GM19463 (cell line): ENCODE measurements around the gene SRSF5.

Experiments used
- ATAC-seq: cut with Tn5 transposase; IDR thresholded peaks from one replicate; pipeline ENCODE4 v1.9.1; 2021; ENCODE audit warnings: mild to moderate bottlenecking, moderate library complexity; ENCODE audit not compliant: unreplicated experiment

Gene SRSF5

GRCh38 chr14:69769623-69770022 is 2.7 kb downstream of the SRSF5 start:
- ATAC-seq = no peak

DNA sequence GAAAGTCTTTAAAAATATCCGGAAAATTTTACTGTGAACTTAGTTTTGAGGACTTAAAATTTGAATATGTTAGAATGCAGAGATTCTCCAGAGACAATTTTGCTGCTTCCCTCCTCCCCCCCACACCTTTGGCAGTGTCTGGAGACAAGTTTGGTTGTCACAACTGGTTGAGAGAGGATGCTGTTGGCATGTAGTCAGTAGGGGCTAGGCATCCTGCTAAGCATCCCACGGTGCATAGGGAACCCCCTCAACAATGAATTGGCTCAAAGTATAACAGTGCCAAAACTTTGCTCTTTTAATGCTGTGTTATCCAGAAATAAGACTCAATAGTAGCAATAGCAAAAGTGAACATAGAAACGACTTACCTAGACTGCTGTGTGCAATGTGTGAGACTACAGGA is 3.6 kb downstream of the SRSF5 start:
- ATAC-seq = no peak

DNA sequence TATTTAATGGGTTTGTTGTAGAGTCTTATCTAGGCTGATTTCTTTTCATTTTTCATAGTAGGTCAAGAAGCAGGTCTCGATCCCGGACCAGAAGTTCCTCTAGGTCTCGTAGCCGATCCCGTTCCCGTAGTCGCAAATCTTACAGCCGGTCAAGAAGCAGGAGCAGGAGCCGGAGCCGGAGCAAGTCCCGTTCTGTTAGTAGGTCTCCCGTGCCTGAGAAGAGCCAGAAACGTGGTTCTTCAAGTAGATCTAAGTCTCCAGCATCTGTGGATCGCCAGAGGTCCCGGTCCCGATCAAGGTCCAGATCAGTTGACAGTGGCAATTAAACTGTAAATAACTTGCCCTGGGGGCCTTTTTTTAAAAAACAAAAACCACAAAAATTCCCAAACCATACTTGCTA is 4.2 kb downstream of the SRSF5 start:
- ATAC-seq = no peak

DNA sequence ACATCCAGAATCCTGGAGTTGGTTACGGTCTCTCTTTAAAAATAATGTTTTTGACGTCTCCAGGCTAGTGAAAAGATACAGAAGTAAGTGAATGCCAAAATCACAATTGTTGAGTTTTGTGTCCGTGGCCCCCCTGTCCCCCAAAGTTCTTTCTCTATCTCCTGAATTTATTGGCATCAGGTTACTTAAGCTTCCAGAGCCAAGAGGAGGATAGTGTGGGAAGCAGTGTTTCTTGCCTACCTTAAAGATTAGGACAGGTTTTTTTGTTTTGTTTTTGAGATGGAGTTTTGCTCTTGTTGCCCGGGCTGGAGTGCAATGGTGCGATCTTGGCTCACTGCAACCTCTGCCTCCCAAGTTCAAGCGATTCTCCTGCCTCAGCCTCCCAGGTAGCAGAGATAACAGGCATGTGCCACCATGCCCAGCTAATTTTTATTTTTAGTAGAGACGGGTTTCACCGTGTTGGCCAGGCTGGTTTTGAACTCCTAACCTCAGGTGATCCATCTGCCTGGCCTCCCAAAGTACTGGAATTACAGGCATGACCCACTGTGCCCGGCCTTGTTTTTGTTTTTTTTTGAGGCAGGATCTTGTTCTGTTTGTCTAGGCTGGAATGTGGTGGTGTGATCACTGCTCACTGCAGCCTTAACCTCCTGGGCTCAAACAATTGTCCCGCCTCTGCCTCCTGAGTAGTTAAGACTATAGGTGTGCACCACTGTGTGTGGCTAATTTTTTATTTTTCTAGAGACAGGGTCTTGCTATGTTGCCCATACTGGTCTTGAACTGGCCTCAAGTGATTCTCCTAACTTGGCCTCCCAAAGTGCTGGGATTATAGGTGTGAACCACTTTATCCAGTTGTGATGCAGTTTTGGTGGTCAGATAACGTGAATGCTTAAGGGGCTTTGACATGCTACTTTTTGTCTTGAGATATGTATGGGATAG is 5.4 kb downstream of the SRSF5 start:
- no peak for ATAC-seq

DNA sequence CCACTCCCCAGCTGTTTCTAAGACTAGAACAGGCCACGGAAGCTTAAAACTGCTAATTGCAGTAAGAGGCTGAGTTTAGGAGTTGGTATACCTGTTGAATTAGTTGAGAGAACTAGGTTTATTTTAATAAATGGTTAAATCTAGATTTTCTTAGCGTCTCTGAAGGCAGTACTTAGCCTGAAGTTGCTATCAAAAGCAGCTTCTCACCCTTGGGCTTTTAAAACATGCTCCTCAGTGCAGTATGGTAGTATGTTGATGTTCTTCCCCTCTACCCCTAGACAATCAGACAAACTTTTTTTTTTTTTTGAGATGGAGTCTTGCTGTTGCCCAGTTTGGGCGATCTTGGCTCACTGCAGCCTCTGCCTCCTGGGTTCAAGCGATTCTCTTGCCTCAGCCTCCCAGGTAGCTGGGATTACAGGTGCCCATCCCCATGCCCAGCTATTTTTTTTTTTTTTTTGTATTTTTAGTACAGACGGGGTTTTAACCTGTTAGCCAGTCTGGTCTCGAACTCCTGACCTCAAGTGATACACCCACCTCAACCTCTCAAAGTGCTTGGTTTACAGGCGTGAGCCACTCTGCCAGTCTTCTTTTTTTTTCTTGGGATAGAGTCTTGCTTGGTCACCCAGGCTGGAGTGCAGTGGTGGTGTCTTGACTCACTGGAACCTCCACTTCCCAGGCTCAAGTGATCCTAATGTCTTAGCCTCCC is 6.8 kb downstream of the SRSF5 start:
- ATAC-seq = no peak

DNA sequence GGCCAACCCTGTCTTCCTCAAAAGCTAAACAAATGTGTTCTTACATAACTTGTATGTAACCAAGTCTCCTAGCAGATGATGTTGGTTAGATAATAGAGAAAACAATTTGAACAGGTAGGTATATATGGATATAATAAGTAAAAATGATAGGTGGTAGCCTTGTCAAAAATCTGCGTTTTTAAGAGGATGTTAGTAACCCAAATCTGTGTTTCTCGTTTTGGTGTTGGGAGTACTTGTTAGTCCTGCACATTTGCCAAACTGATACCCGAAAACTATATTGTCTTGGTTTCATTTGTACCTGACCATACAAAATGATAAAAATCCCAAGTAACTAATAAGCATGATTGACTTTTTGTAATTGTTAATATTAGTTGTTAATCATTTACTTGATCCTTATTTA is 8.1 kb downstream of the SRSF5 start:
- no peak for ATAC-seq

- ATAC-seq = no peak
These were observed 10.0 kb downstream of the SRSF5 start for GRCh38 chr14:69776875-69777453.

DNA sequence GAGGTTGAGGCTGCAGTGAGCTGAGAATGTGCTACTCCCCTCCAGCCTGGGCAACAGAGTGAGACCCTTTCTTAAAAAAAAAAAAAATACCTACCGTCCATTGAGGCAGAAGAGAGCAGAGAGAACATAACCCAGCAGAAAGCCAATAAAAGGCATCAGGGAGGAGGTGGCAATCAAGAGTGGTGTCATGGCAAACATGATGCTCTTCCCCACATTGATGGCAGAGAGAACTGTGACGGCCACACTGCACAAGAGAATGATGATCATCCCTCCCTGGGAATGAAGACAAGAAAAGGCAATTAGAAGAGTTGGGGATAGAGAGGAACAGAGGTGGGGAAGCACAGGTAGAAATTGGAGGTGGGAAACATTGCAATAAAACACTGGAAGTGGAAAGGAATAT is 12.1 kb downstream of the SRSF5 start:
- no peak for ATAC-seq

DNA sequence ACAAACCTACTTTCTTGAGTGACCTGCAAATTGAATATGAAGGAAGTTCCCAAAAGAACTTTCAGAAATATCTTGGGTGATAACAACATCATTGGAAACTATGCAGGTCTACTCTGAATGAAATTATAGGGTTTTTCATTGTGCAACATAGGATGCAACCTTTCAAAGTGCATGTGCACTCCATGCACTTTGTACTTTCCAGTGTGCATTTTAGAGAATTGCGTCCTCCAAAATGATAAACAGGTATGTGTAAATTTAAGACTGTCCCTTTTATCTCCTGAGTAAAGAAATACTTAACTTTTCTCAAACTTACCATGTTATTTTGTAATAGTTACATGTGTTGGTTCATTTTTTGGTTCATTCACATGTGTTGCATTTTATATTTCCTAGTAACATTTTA is 13.2 kb downstream of the SRSF5 start:
- ATAC-seq = no peak

DNA sequence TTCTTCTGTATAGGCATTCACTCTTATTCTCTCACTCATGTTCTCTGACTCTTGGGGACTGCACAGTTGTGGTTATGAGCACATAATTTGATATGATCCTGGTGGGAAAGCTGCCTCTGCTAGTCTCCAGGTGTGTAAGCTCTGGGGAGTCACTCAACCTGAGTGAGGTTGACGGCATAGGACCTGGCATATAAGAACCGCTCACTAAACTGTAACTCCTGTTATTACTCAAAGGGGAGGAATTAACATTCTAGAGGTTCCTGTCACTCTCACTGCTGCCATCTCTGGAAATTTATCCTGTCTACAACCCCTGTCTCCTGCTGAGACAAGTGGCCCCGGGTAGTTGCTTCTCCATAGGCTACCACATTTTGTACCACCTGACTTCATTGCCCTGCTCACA is 14.0 kb downstream of the SRSF5 start:
- ATAC-seq = no peak

DNA sequence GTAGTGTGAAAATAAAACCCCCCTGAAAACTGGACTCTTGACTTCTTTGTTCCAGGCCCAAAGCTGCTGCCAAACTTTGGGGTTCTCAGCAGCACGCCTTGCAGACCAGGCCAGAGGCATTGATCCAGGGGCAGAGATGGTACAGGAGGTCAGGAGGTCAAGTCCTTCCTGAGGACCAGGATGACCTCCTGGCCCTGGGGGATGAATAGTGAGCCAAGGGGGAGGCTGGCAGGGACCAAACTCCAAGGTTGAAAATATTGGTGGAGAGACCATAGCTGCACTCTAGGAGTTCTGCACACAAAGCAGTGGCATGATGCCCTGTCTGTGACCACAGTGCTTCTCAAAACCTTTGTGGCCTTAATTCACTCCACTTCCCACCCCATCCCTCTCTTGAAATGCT is 18.0 kb downstream of the SRSF5 start:
- no peak for ATAC-seq

DNA sequence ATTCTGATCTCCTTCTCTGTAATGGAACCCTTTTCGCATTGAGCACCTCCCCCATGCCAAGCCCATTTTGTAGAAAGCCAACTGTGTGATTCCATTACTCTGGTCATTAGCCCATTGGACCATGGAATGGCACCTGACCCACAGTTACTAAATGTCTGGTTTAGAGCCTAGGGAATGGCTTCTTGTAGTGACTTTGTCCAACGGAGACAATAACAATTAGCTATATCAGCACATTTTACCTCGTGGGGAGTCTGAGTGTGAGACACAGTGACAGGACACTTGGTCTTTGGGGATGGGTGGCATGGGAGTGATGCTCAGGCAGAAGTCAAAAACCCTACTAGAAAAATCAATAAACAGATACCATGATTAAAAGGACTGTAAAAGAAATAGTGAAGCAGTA is 19.7 kb downstream of the SRSF5 start:
- ATAC-seq = no peak

DNA sequence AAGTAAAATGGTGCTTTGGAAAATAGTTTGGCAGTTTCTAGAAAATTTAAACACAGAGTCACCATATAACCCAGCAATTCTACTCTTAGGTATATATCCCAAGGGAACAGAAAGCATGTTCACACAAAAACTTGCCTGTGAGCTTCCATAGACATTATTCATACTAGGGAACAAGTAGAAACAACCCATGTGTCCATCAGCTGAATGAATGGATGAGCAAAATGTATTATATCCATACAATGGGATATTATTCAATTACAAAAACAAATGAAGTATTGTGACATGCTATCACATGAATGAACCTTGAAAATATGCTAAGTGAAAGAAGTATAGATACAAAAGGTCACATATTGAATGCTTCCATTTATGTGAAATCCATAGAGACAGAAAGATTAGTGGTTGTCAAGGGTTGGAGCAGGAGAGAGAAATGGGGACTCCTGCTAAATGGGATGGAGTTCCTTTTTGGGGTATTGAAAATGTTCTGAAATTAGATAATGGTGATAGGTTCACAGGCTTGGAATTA is 22.2 kb downstream of the SRSF5 start:
- no peak for ATAC-seq

- no peak for ATAC-seq
These were observed 26.0 kb downstream of the SRSF5 start for GRCh38 chr14:69792887-69793421.

GRCh38 chr14:69794791-69795190 is 27.8 kb downstream of the SRSF5 start:
- no peak for ATAC-seq

GRCh38 chr14:69795691-69796090 is 28.7 kb downstream of the SRSF5 start:
- ATAC-seq = no peak

- ATAC-seq = no peak
These were observed 30.0 kb downstream of the SRSF5 start, which contains the start of gene SLC10A1 for GRCh38 chr14:69796797-69797500. Gene SLC10A1, minus strand, starts transcription at chr14:69797241. Its CDS starts 86 bp downstream, at chr14:69797155.

GRCh38 chr14:69797573-69798338 is 30.8 kb downstream of the SRSF5 start:
- ATAC-seq = no peak

DNA sequence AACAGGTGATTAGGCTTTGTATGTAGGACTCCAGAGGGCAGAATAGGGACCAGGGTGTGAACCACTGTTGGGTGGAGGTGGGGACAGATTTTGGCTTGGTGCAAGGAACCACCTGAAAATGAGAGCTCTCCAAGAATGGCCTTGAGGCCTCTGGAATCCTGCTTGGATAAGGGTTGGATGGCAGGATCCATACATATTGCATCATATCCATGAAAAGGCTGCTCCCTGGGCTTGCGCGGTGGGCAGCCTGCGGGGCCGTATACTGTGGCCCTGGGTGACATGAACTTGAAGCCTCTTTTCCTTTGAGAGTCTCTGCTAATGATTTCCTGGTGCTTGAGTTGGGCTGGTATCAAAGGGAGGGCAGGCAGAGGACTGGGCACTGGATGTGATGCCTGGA is 31.4 kb downstream of the SRSF5 start:
- no peak for ATAC-seq

DNA sequence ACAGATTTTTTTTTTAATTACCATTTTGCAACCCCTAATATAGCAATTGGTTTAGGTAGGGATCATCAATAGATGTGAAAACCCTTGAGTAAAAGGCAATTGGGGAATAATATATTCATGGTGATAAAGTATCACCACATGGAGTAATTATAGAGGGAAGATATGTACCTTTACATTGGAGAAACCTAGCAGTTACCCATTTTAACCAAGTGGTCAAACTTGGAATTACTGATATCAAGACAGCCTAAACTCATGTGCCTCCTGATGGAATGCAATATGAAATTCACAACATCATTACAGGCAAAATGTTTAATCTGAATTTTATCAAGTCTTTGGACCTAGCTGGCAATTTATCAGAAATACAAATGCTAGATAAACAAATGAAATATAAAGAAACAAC is 36.8 kb downstream of the SRSF5 start:
- ATAC-seq = no peak
